Uterus (tissue), 4 donors: Measurements from ENCODE around the gene PRKAA2. TPM values are rescaled to one million over a fixed set of nuclear protein-coding genes. Genes with fewer than 3 reads are reported as not detected.

Source experiments
- DNase-seq, 2 donors: peaks; one replicate each; pipeline ENCODE4 v3.0.0-alpha.2; 2019 to 2020
- H3K27ac ChIP-seq, 2 donors: fragments of 200-600 bp; sonication (generic); 1 replicate in 1 of 2; 2 replicates in 1 of 2; pipeline ENCODE4 v1.5.1; 2016 to 2018
- H3K27me3 ChIP-seq, 2 donors: fragments of 200-600 bp; sonication (generic); one replicate each; pipeline ENCODE4 v1.5.1; 2018 to 2019; ENCODE audit warnings: control low read depth in 1 of 2
- H3K36me3 ChIP-seq, 2 donors: fragments of 200-600 bp; sonication (generic); one replicate each; pipeline ENCODE4 v1.5.1; 2019; ENCODE audit warnings: control low read depth in 1 of 2
- H3K4me1 ChIP-seq, 2 donors: fragments of 200-600 bp; sonication (generic); one replicate each; pipeline ENCODE4 v1.5.1; 2018 to 2019; ENCODE audit warnings: control low read depth in 1 of 2
- H3K4me3 ChIP-seq, 2 donors: fragments of 200-600 bp; sonication (generic); 1 replicate in 1 of 2; 2 replicates in 1 of 2; pipeline ENCODE4 v1.5.1; 2018 to 2019; ENCODE audit warnings: mild to moderate bottlenecking in 1 of 2
- H3K9me3 ChIP-seq, 2 donors: fragments of 200-600 bp; sonication (generic); one replicate each; pipeline ENCODE4 v1.5.1; 2019; ENCODE audit warnings: control low read depth in 1 of 2
- POLR2A ChIP-seq, 2 donors: fragments of 450-650 bp; IDR thresholded peaks; one replicate each; pipeline ENCODE4 v1.6.1; 2016; ENCODE audit warnings: antibody characterized with exemption in 2 of 2, mild to moderate bottlenecking in 1 of 2, moderate library complexity in 1 of 2
- intact Hi-C: fragments of 100-400 bp; cut with DNase I; formaldehyde crosslinking; loops from one replicate; pipeline ENCODE4 v1.15.1; 2023; ENCODE audit warnings: low total_unique reads
- total RNA-seq, 4 donors: library from RNA; depleted of rRNA in 3 of 4; stranded (reverse); fragments of >200 nt in 3 of 4; gene quantifications; one replicate each; pipeline versions ENCODE4 v1.1.0 to v1.2.4, GENCODE V29; 2014 to 2023
- TF ChIP-seq, protein P1 (sequence below), 4 experiments: fragments of 200-600 bp in 2 of 4; fragments of 450-650 bp in 2 of 4; sonication (generic) in 2 of 4; IDR thresholded peaks; one replicate each; pipeline ENCODE4 v1.5.1; 2016 to 2019; ENCODE audit warnings: antibody characterized with exemption in 4 of 4, mild to moderate bottlenecking in 2 of 4, moderate library complexity in 1 of 4
- donor health status: DM: yes; HTN: yes; CAD: no.

The PRKAA2 gene
- total RNA-seq, 4 donors from 2014 or later, result 2.8 to 10.0 (median 7.4) TPM

DNA sequence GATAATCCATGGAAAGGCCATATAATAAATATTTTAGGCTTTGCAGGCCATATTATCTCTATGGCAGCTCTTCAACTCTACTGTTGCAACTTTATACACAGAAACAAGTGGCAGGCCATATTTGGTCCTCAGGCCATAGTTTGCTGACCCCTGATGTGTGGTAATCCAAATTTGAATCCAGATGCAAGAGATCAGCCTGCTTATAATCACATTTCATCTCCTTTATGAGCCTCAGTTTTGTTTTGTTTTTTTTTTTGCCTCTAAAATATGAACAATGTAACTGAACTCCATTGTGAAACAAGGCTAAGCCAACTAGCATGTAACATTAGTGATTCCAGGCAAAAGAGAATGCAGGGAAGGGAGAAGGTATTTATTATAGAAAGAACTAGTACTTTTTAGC is 81.6 kb downstream of the PRKAA2 start:
- H3K9me3 ChIP-seq, result no peaks in the 10 kb centered on the region
- no peak for DNase-seq
- H3K4me3 ChIP-seq, result no peak overlapping the region
- intact Hi-C loops, result no loop called here
- no peaks in the 10 kb centered on the region for H3K27me3 ChIP-seq
- TF ChIP-seq POLR2A (IDR thresholded peaks at IDR 0.05), result no peak
- TF ChIP-seq, protein P1, sequence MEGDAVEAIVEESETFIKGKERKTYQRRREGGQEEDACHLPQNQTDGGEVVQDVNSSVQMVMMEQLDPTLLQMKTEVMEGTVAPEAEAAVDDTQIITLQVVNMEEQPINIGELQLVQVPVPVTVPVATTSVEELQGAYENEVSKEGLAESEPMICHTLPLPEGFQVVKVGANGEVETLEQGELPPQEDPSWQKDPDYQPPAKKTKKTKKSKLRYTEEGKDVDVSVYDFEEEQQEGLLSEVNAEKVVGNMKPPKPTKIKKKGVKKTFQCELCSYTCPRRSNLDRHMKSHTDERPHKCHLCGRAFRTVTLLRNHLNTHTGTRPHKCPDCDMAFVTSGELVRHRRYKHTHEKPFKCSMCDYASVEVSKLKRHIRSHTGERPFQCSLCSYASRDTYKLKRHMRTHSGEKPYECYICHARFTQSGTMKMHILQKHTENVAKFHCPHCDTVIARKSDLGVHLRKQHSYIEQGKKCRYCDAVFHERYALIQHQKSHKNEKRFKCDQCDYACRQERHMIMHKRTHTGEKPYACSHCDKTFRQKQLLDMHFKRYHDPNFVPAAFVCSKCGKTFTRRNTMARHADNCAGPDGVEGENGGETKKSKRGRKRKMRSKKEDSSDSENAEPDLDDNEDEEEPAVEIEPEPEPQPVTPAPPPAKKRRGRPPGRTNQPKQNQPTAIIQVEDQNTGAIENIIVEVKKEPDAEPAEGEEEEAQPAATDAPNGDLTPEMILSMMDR (IDR thresholded peaks at IDR 0.05), result no peak
- no peak overlapping the region for H3K27ac ChIP-seq
- no peaks in the 10 kb centered on the region for H3K36me3 ChIP-seq
- H3K4me1 ChIP-seq, result no peaks in the 10 kb centered on the region

DNA sequence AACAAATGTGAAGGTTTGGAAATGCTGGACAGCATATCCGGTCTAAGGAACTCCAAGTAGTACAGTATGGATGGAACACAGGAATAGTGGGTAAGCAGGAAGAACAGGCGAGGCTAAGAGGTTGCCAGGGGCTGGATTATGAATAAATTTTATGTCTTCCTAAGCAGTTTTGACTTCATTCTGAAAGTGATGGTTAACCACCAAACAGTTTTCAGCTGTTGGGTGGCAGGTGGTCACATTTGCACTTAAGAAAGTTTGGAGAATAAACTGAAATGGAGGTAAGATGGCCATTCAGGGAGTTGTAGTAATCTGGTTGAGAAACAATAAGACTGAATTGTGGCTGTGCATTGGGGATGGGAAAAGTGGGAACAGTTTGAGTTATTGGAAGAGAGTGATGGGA is 83.8 kb downstream of the PRKAA2 start:
- Histone ChIP-seq H3K9me3 (no peaks in the 10 kb centered on the region), H3K27ac (no peak overlapping the region), H3K36me3 (no peaks in the 10 kb centered on the region), H3K4me1 (no peaks in the 10 kb centered on the region), H3K4me3 (no peak overlapping the region), H3K27me3 (no peaks in the 10 kb centered on the region)
- TF ChIP-seq, protein P1 (IDR thresholded peaks at IDR 0.05), result no peak
- no peak for TF ChIP-seq POLR2A (IDR thresholded peaks at IDR 0.05)
- DNase-seq, result no peak
- intact Hi-C loops, result no loop called here

DNA sequence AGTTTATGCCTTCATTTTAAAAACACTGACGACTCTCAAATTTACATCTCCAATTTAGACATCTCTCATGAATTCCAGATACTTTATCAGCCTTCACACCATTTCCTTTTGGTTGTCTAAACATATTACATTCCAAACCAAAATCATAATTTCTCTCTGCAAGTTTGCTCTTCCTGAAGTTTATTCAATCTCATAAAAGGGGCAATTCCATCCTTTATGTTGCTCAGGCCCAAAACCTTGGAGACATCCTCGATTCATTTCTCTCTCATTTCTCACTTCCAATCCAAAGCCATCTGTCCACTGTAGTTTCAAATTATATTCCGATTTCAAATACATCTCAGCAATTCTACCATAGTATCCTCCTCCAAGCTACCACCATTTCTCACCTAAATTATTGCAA is 100.1 kb downstream of the PRKAA2 start:
- Histone ChIP-seq H3K4me3 (no peak overlapping the region), H3K36me3 (no peaks in the 10 kb centered on the region), H3K9me3 (no peaks in the 10 kb centered on the region), H3K27me3 (no peaks in the 10 kb centered on the region), H3K27ac (no peak overlapping the region), H3K4me1 (no peaks in the 10 kb centered on the region)
- DNase-seq, result no peak
- no peak for TF ChIP-seq POLR2A (IDR thresholded peaks at IDR 0.05)
- TF ChIP-seq, protein P1 (IDR thresholded peaks at IDR 0.05), result no peak
- intact Hi-C loops, result no loop called here

DNA sequence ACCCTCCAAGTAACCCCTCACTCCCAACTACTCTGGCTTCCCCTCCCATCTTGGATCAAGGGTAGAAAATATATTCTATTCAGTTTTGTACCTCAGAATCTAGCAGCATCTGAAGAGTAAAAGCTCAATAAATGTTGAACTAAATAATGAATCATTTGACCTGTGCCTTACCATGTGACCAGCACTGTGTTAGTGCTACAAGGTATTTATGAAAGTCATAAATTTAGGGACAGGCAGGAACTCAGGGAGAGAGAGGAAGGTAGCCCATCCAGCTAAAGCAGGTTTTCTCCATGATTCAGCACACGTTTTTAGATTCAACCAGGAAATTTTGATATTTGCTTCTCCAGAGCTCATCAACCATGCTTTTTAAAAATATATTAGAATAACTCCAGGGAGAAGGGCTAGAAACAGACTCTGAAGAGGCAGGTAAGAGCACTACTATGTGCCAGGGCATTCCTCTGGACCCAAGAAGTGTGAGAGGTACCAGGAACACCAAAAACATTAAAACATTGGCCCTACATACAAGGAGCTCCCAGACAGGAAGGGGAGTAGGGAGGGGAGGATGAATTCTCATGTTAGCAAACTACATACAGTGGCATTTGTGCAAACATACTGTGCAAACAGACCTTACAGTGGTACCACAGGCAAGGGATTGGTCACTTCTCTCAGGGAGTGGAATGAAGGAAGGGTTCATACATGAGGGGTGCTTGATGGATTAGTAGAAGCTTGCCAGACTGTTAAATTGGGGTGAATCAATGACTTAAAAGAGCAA is 109.8 kb downstream of the PRKAA2 start:
- TF ChIP-seq, protein P1 (IDR thresholded peaks at IDR 0.05), result no peak
- no peak for TF ChIP-seq POLR2A (IDR thresholded peaks at IDR 0.05)
- Histone ChIP-seq H3K9me3 (no peaks in the 10 kb centered on the region), H3K27ac (no peak overlapping the region), H3K36me3 (no peaks in the 10 kb centered on the region), H3K4me1 (no peaks in the 10 kb centered on the region), H3K4me3 (no peak overlapping the region), H3K27me3 (no peaks in the 10 kb centered on the region)
- intact Hi-C loops, result no loop called here
- no peak for DNase-seq

DNA sequence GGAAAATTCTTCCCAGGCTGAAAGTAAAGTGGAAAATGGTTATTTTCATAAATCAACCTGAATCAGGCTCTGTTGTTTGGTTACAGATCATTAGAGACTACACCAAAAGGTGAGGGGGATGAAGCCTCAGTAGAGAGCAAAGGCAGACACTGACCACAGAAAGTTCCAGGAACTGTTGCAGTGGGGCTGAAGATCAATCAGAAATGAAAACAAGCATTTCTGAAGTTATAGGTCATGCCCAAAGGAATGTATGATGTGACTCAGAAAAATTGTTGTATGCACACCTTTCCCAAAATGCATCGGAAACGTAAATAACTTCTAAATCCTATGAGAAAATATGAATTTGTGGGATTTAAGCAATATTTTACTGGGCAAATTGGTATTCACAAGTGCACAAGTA is 110.8 kb downstream of the PRKAA2 start:
- Histone ChIP-seq H3K27me3 (no peaks in the 10 kb centered on the region), H3K27ac (no peak overlapping the region), H3K9me3 (no peaks in the 10 kb centered on the region), H3K36me3 (no peaks in the 10 kb centered on the region), H3K4me3 (no peak overlapping the region), H3K4me1 (no peaks in the 10 kb centered on the region)
- DNase-seq, result no peak
- intact Hi-C loops, result no loop called here
- no peak for TF ChIP-seq POLR2A (IDR thresholded peaks at IDR 0.05)
- TF ChIP-seq, protein P1 (IDR thresholded peaks at IDR 0.05), result no peak
